DND-41 (cell line): ENCODE data around the gene MDM1.

ENCODE experiments used
- ATAC-seq: fragments of 200-7000 bp; cut with Tn5 transposase; 3 replicates; pipeline ENCODE4 v1.9.1; 2021; ENCODE audit warnings: low read depth; ENCODE audit not compliant: insufficient read depth
- DNase-seq: peaks from one replicate; pipeline ENCODE4 v3.0.0-alpha.2; 2020
- H2AFZ ChIP-seq: 2 replicates; pipeline ENCODE4 v1.6.0; 2012; ENCODE audit warnings: low read depth, low read length
- H3K27ac ChIP-seq: 2 replicates; pipeline ENCODE4 v1.5.1; 2012; ENCODE audit warnings: low read length, inconsistent platforms
- H3K27me3 ChIP-seq: fragments of 200-600 bp; sonication (generic); 2 replicates; pipeline ENCODE4 v1.6.0; 2012; ENCODE audit warnings: low read length, mild to moderate bottlenecking, inconsistent platforms; ENCODE audit not compliant: insufficient read depth, poor library complexity
- H3K36me3 ChIP-seq: 2 replicates; pipeline ENCODE4 v1.5.1; 2012; ENCODE audit warnings: low read length, inconsistent platforms; ENCODE audit not compliant: insufficient read depth
- H3K4me1 ChIP-seq: 2 replicates; pipeline ENCODE4 v1.5.1; 2012; ENCODE audit warnings: mild to moderate bottlenecking, low read length; ENCODE audit not compliant: insufficient read depth
- H3K4me2 ChIP-seq: 2 replicates; pipeline ENCODE4 v1.6.0; 2012; ENCODE audit warnings: mild to moderate bottlenecking, moderate library complexity, low read length, inconsistent platforms; ENCODE audit not compliant: insufficient read depth
- H3K4me3 ChIP-seq, 2 experiments: fragments of 200-600 bp in 1 of 2; shearing (Covaris generic) in 1 of 2; 2 replicates each; pipeline ENCODE4 v1.5.1; 2012 to 2016; ENCODE audit warnings: inconsistent platforms in 2 of 2, low read length in 2 of 2, mild to moderate bottlenecking in 2 of 2, low read depth in 1 of 2, moderate library complexity in 1 of 2
- H3K79me2 ChIP-seq: 2 replicates; pipeline ENCODE4 v1.6.0; 2012; ENCODE audit warnings: low read length, inconsistent platforms; ENCODE audit not compliant: insufficient read depth
- H3K9ac ChIP-seq: 2 replicates; pipeline ENCODE4 v1.6.0; 2012; ENCODE audit warnings: low read depth, mild to moderate bottlenecking, inconsistent platforms, low read length, moderate library complexity
- H3K9me3 ChIP-seq: 2 replicates; pipeline ENCODE4 v1.5.1; 2012; ENCODE audit warnings: low read length, moderate library complexity, mild to moderate bottlenecking, inconsistent platforms; ENCODE audit not compliant: insufficient read depth, severe bottlenecking
- H4K20me1 ChIP-seq: 2 replicates; pipeline ENCODE4 v1.6.0; 2012; ENCODE audit warnings: low read length; ENCODE audit not compliant: insufficient read depth
- EZH2 ChIP-seq: IDR thresholded peaks from 3 replicates; pipeline ENCODE4 v1.6.1; 2012; ENCODE audit warnings: borderline replicate concordance, low read depth, mild to moderate bottlenecking, moderate library complexity, low read length, inconsistent platforms; ENCODE audit not compliant: severe bottlenecking
- TF ChIP-seq, protein P1 (sequence below): IDR thresholded peaks from 2 replicates; pipeline ENCODE4 v1.5.1; 2012; ENCODE audit warnings: borderline replicate concordance, low read length, moderate library complexity, mild to moderate bottlenecking; ENCODE audit not compliant: poor library complexity, severe bottlenecking; ENCODE audit errors: extremely low read depth

The MDM1 gene

DNA sequence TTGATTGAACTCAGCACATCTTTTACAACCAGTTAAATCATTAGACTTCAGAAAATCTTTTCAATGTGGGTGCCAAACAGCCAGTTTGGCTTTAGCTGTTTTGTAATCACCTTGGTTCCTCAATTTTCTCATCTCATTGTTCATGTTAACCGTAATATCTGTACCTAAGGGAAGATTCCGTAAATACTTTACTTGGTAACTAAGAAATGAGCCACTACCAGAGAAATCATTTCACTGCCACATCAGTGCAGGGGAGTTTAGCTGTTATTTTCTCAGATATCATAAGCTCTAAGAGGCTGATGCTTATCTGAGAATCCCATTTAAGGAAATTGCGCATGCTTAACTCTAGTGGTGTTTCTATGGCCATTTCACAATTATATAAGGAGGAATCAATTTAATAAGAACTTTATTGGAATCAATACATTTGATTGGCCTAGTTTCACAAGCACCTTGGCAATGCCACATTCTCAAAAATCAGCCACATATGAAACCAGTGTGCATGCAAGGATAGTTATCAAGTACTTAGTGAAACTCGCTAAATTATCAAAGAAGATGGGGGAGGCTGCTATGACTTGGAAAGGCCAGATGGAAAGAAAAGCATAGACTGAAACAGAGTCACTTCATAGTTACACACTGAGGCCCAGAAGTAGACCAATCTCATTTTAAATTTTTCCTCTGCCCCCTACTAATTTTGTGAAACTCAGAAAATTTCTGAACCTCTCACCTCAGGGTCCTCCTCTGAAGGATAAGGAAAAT lies 50.7 kb downstream of the MDM1 start:
- H2AFZ ChIP-seq: no peak overlapping the region
- H4K20me1 ChIP-seq: no peaks in the 10 kb centered on the region
- no peaks in the 10 kb centered on the region for H3K9me3 ChIP-seq
- H3K79me2 ChIP-seq: no peaks in the 10 kb centered on the region
- no peak for TF ChIP-seq EZH2
- TF ChIP-seq, protein P1, sequence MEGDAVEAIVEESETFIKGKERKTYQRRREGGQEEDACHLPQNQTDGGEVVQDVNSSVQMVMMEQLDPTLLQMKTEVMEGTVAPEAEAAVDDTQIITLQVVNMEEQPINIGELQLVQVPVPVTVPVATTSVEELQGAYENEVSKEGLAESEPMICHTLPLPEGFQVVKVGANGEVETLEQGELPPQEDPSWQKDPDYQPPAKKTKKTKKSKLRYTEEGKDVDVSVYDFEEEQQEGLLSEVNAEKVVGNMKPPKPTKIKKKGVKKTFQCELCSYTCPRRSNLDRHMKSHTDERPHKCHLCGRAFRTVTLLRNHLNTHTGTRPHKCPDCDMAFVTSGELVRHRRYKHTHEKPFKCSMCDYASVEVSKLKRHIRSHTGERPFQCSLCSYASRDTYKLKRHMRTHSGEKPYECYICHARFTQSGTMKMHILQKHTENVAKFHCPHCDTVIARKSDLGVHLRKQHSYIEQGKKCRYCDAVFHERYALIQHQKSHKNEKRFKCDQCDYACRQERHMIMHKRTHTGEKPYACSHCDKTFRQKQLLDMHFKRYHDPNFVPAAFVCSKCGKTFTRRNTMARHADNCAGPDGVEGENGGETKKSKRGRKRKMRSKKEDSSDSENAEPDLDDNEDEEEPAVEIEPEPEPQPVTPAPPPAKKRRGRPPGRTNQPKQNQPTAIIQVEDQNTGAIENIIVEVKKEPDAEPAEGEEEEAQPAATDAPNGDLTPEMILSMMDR: no peak
- H3K4me3 ChIP-seq: no peak overlapping the region
- H3K36me3 ChIP-seq: no peaks in the 10 kb centered on the region
- DNase-seq (no peak), ATAC-seq (no peak)
- H3K4me1 ChIP-seq: no peaks in the 10 kb centered on the region
- H3K9ac ChIP-seq: no peak overlapping the region
- H3K4me2 ChIP-seq: no peak overlapping the region
- H3K27me3 ChIP-seq: no peaks in the 10 kb centered on the region
- H3K27ac ChIP-seq: no peak overlapping the region

DNA sequence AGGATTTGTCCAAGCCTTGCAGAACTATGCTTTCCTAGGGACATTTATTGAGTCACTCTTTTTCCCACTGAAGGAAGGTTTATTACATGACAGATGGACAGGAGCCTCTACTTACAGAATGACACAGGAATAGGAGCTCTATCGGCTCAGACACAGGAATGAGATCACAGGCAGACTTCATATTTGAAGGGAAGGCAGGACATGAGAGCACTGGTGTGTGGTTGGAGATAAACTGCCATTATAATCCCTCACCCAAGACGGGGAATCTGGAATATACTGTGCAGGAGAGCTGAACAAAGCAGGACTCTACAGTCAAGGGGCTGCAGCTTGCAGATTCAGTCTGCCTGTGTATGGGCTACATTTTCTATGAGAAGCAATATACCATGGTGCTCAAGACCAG lies 51.9 kb downstream of the MDM1 start:
- Histone ChIP-seq H3K79me2 (no peaks in the 10 kb centered on the region), H2AFZ (no peak overlapping the region), H3K36me3 (no peaks in the 10 kb centered on the region), H3K4me1 (no peaks in the 10 kb centered on the region), H3K9me3 (no peaks in the 10 kb centered on the region), H3K27me3 (no peaks in the 10 kb centered on the region), H3K4me3 (no peak overlapping the region), H3K9ac (no peak overlapping the region), H3K4me2 (no peak overlapping the region), H4K20me1 (no peaks in the 10 kb centered on the region), H3K27ac (no peak overlapping the region)
- no peak for DNase-seq
- TF ChIP-seq, protein P1: no peak
- no peak for TF ChIP-seq EZH2
- no peak for ATAC-seq

DNA sequence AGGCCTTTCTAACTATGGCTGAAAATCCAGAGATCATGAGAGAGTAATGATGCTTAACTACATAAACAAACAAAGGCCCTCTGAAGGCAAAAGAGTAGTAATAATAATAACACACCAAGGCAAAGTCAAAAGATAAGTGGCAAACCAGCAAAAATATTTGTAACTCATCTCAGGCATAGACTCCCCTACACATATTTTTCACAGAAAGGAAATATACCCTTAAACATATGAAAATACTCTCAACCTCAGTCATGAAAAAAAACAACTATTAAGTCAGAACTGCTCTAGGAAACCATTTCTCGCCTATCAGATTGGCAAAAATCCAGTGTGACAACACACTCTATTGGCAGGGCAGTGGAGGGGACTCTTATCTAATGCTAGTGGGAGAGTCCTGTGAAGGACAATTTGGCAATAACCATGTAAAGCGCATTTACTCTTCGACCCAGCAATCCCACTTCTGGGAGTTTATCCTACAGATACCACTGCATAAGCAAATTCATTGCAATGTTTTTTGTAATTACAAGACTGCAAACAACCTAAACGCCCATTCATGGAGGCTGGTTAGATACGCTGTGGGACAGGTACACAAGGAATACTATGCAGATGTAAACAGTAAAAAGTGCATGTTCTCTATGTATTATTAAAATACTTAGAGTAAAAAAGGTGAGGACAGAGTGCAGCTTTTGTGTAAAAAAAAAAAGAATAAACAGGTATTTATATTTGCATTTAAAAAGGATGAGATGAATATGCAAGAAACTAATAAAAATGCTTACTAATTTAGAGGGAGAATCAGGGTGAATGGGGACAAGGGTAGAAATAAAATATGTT lies 52.7 kb downstream of the MDM1 start:
- TF ChIP-seq, protein P1: no peak
- no peak for TF ChIP-seq EZH2
- Histone ChIP-seq H3K27ac (no peak overlapping the region), H3K9me3 (no peaks in the 10 kb centered on the region), H3K4me3 (no peak overlapping the region), H3K27me3 (no peaks in the 10 kb centered on the region), H3K4me1 (no peaks in the 10 kb centered on the region), H3K79me2 (no peaks in the 10 kb centered on the region), H3K4me2 (no peak overlapping the region), H3K9ac (no peak overlapping the region), H2AFZ (no peak overlapping the region), H4K20me1 (no peaks in the 10 kb centered on the region), H3K36me3 (no peaks in the 10 kb centered on the region)
- no peak for ATAC-seq
- DNase-seq: no peak
